Cerebellar cortex (tissue), 1 donor: Measurements from ENCODE around the gene OSM.
"Not testable (repeated sequence)": the region's sequence is repeated elsewhere in the genome, so short reads cannot be mapped to it uniquely, and the experiment has no call there.

Source experiments
- DNase-seq: peaks from one replicate; pipeline ENCODE4 v3.0.0-alpha.2; 2015; ENCODE audit warnings: low spot score

OSM gene

GRCh38 chr22:30226192-30226832 lies 40.3 kb downstream of the OSM start:
- no peak for DNase-seq

- no peak for DNase-seq
Measured at GRCh38 chr22:30225220-30225927, 41.3 kb downstream of the OSM start.

- DNase-seq: no peak
Measured at GRCh38 chr22:30224161-30224857, 42.3 kb downstream of the OSM start.

GRCh38 chr22:30223303-30223702 lies 43.3 kb downstream of the OSM start:
- no peak for DNase-seq

GRCh38 chr22:30222321-30222720 lies 44.3 kb downstream of the OSM start:
- no peak for DNase-seq

- DNase-seq: no peak
Measured at GRCh38 chr22:30221121-30221992, 45.3 kb downstream of the OSM start.

GRCh38 chr22:30220338-30221012 lies 46.2 kb downstream of the OSM start:
- DNase-seq: no peak

GRCh38 chr22:30219668-30220278 lies 46.9 kb downstream of the OSM start:
- no peak for DNase-seq

GRCh38 chr22:30219049-30219654 lies 47.5 kb downstream of the OSM start:
- DNase-seq: no peak

GRCh38 chr22:30217698-30218560 lies 48.7 kb downstream of the OSM start:
- DNase-seq: no peak

- DNase-seq: no peak
Measured at GRCh38 chr22:30216710-30217109, 49.9 kb downstream of the OSM start.

- DNase-seq: not testable (repeated sequence)
Measured at GRCh38 chr22:30216272-30216671, 50.4 kb downstream of the OSM start.

- DNase-seq: no peak
Measured at GRCh38 chr22:30214703-30215407, 51.8 kb downstream of the OSM start.

GRCh38 chr22:30212996-30213441 lies 53.6 kb downstream of the OSM start:
- no peak for DNase-seq
